Body of pancreas (tissue), 4 donors: Measurements from ENCODE around the gene PTPN1.
"Not testable (repeated sequence)": the region's sequence is repeated elsewhere in the genome, so short reads cannot be mapped to it uniquely, and the experiment has no call there.

Source experiments
- POLR2A ChIP-seq, 3 donors: fragments of 450-650 bp; IDR thresholded peaks; one replicate each; pipeline ENCODE4 v1.6.1; 2016; ENCODE audit warnings: antibody characterized with exemption in 3 of 3, mild to moderate bottlenecking in 2 of 3
- TF ChIP-seq, protein P1 (sequence below), 7 experiments: fragments of 450-650 bp in 4 of 7; fragments of 200-600 bp in 3 of 7; sonication (generic) in 3 of 7; IDR thresholded peaks; one replicate each; pipeline ENCODE4 v1.5.1; 2016 to 2019; ENCODE audit warnings: antibody characterized with exemption in 7 of 7

DNA sequence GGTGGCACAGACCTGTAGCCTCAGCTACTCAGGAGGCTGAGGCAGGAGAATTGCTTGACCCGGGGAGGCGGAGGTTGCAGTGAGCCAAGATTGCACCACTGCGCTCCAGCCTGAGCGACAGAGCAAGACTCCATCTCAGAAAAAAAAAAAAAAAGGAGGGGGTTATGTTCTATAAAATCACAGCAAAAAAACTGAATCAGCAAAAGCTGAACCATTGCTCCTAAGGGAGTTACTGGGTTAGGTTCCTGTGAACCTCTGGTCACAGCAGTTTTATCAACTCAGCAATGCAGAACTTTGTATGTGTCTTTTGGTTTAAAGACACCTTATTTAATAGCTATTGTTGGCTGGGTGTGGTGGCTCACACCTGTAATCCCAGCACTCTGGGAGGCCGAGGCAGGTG lies 88.6 kb downstream of the PTPN1 start:
- TF ChIP-seq, protein P1, sequence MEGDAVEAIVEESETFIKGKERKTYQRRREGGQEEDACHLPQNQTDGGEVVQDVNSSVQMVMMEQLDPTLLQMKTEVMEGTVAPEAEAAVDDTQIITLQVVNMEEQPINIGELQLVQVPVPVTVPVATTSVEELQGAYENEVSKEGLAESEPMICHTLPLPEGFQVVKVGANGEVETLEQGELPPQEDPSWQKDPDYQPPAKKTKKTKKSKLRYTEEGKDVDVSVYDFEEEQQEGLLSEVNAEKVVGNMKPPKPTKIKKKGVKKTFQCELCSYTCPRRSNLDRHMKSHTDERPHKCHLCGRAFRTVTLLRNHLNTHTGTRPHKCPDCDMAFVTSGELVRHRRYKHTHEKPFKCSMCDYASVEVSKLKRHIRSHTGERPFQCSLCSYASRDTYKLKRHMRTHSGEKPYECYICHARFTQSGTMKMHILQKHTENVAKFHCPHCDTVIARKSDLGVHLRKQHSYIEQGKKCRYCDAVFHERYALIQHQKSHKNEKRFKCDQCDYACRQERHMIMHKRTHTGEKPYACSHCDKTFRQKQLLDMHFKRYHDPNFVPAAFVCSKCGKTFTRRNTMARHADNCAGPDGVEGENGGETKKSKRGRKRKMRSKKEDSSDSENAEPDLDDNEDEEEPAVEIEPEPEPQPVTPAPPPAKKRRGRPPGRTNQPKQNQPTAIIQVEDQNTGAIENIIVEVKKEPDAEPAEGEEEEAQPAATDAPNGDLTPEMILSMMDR (IDR thresholded peaks at IDR 0.05): not testable (repeated sequence)
- TF ChIP-seq POLR2A (IDR thresholded peaks at IDR 0.05): not testable (repeated sequence)
